NCI-H2227 (cell line): ENCODE data around the gene LMNA.

Source experiments
- DNase-seq: peaks from one replicate; lab custom pipeline; 2025; ENCODE audit not compliant: unreplicated experiment; lab: John Stamatoyannopoulos, UW

The LMNA gene

GRCh38 chr1:156138458-156138867 lies 24.0 kb downstream of the LMNA start:
- no peak for DNase-seq

- DNase-seq: peak; percentile 44
Observed at GRCh38 chr1:156140879-156141707, 26.6 kb downstream of the LMNA start.

- DNase-seq: no peak
Observed at GRCh38 chr1:156143765-156144489, 29.4 kb downstream of the LMNA start.

GRCh38 chr1:156144742-156145141 lies 30.2 kb downstream of the LMNA start:
- DNase-seq: no peak

GRCh38 chr1:156145650-156146019 lies 31.1 kb downstream of the LMNA start:
- DNase-seq: no peak

- DNase-seq: peak; percentile 73
Observed at GRCh38 chr1:156146020-156146768, 31.7 kb downstream of the LMNA start.

- DNase-seq: no peak
Observed at GRCh38 chr1:156146769-156147405, 32.4 kb downstream of the LMNA start.

GRCh38 chr1:156148216-156148615 lies 33.7 kb downstream of the LMNA start:
- no peak for DNase-seq

GRCh38 chr1:156149374-156150332 lies 35.1 kb downstream of the LMNA start:
- DNase-seq: peak; percentile 68

GRCh38 chr1:156150333-156151011 lies 36.0 kb downstream of the LMNA start:
- DNase-seq: peak; percentile 27

GRCh38 chr1:156151093-156151688 lies 36.7 kb downstream of the LMNA start:
- DNase-seq: no peak

GRCh38 chr1:156152628-156153027 lies 38.1 kb downstream of the LMNA start:
- no peak for DNase-seq

- no peak for DNase-seq
Observed at GRCh38 chr1:156153362-156153761, 38.9 kb downstream of the LMNA start, which contains the start of gene SEMA4A. Gene SEMA4A (plus strand): TSS chr1:156153585. CDS start chr1:156154579, 994 bp downstream.

- DNase-seq: no peak
Observed at GRCh38 chr1:156154317-156154749, 39.8 kb downstream of the LMNA start.

GRCh38 chr1:156155756-156156510 lies 41.4 kb downstream of the LMNA start:
- no peak for DNase-seq

GRCh38 chr1:156157506-156157905 lies 43.0 kb downstream of the LMNA start:
- DNase-seq: no peak

- no peak for DNase-seq
Observed at GRCh38 chr1:156157966-156158365, 43.5 kb downstream of the LMNA start.
